Colonic mucosa (tissue), 4 donors: ENCODE data around the gene RIMBP2. TPM values are rescaled to one million over a fixed set of nuclear protein-coding genes. Genes with fewer than 3 reads are reported as not detected.

Experiments used
- DNase-seq: peaks from one replicate; pipeline ENCODE4 v3.0.0-alpha.2; 2020
- H3K27ac ChIP-seq: fragments of 200-600 bp; one replicate; pipeline ENCODE4 v1.8.0; 2021
- H3K27me3 ChIP-seq: fragments of 200-600 bp; one replicate; pipeline ENCODE4 v1.8.0; 2021
- H3K36me3 ChIP-seq: fragments of 200-600 bp; one replicate; pipeline ENCODE4 v1.8.0; 2021
- H3K4me1 ChIP-seq: fragments of 200-600 bp; one replicate; pipeline ENCODE4 v1.8.0; 2021; ENCODE audit warnings: mild to moderate bottlenecking
- H3K4me3 ChIP-seq: fragments of 200-600 bp; one replicate; pipeline ENCODE4 v1.8.0; 2021
- H3K9ac ChIP-seq, 2 donors: one replicate each; pipeline ENCODE4 v1.7.0; 2013; ENCODE audit warnings: control low read depth in 2 of 2, low read depth in 2 of 2, low read length in 2 of 2
- H3K9me3 ChIP-seq: fragments of 200-600 bp; one replicate; pipeline ENCODE4 v1.8.0; 2021
- CTCF ChIP-seq: fragments of 200-600 bp; IDR thresholded peaks from one replicate; pipeline ENCODE4 v1.8.0; 2022; ENCODE audit warnings: antibody characterized with exemption, mild to moderate bottlenecking
- intact Hi-C: fragments of 100-400 bp; cut with DNase I; formaldehyde crosslinking; loops from one replicate; pipeline ENCODE4 v1.14.1; 2022
- total RNA-seq, 2 donors: library from RNA; stranded (reverse); fragmentation: NEBNext Ultra II Directional in 1 of 2; extraction: Animal tissue kit (Norgen Biotek cat#: 25700) in 1 of 2; gene quantifications; one replicate each; pipeline ENCODE4 v1.2.1, GENCODE V29; 2021
- donor health status: healthy.
- donor health status: DM: no; HTN: no; CAD: no.
- donor health status: DM: no; HTN: no; CAD: no.

Gene RIMBP2
- total RNA-seq, 2 donors from 2014 or later = 4.8 to 5.6 TPM

GRCh38 chr12:130703733-130704375 is 12.2 kb downstream of the RIMBP2 start:
- intact Hi-C loops = no loop called here
- no peaks in the 10 kb centered on the region for H3K27me3 ChIP-seq
- H3K9ac ChIP-seq = no peak overlapping the region
- H3K4me1 ChIP-seq = no peaks in the 10 kb centered on the region
- no peaks in the 10 kb centered on the region for H3K9me3 ChIP-seq
- no peaks in the 10 kb centered on the region for H3K36me3 ChIP-seq
- H3K4me3 ChIP-seq = no peak overlapping the region
- no peak overlapping the region for H3K27ac ChIP-seq
- DNase-seq = no peak
- TF ChIP-seq CTCF = no peak

- Histone ChIP-seq H3K9ac (no peak overlapping the region), H3K4me3 (no peak overlapping the region), H3K36me3 (no peaks in the 10 kb centered on the region), H3K4me1 (no peaks in the 10 kb centered on the region), H3K27ac (no peak overlapping the region), H3K9me3 (no peaks in the 10 kb centered on the region), H3K27me3 (no peaks in the 10 kb centered on the region)
- intact Hi-C loops = no loop called here
- no peak for DNase-seq
- no peak for TF ChIP-seq CTCF
These were observed 12.9 kb downstream of the RIMBP2 start for GRCh38 chr12:130702966-130703732.

- Histone ChIP-seq H3K36me3 (no peaks in the 10 kb centered on the region), H3K9ac (no peak overlapping the region), H3K4me1 (no peaks in the 10 kb centered on the region), H3K4me3 (no peak overlapping the region), H3K27me3 (no peaks in the 10 kb centered on the region), H3K9me3 (no peaks in the 10 kb centered on the region), H3K27ac (no peak overlapping the region)
- TF ChIP-seq CTCF = no peak
- no peak for DNase-seq
- intact Hi-C loops = no loop called here
These were observed 14.7 kb downstream of the RIMBP2 start for GRCh38 chr12:130701402-130701744.

GRCh38 chr12:130700492-130701401 is 15.4 kb downstream of the RIMBP2 start:
- intact Hi-C loops = no loop called here
- Histone ChIP-seq H3K9me3 (no peaks in the 10 kb centered on the region), H3K9ac (no peak overlapping the region), H3K4me3 (no peak overlapping the region), H3K27me3 (no peaks in the 10 kb centered on the region), H3K27ac (no peak overlapping the region), H3K36me3 (no peaks in the 10 kb centered on the region), H3K4me1 (no peaks in the 10 kb centered on the region)
- TF ChIP-seq CTCF = no peak
- no peak for DNase-seq

- no peak for TF ChIP-seq CTCF
- Histone ChIP-seq H3K36me3 (no peaks in the 10 kb centered on the region), H3K9ac (no peak overlapping the region), H3K27ac (no peak overlapping the region), H3K4me1 (no peaks in the 10 kb centered on the region), H3K4me3 (no peak overlapping the region), H3K9me3 (no peaks in the 10 kb centered on the region), H3K27me3 (no peaks in the 10 kb centered on the region)
- intact Hi-C loops = no loop called here
- no peak for DNase-seq
These were observed 18.0 kb downstream of the RIMBP2 start for GRCh38 chr12:130698106-130698505.
